HFFc6 (cell line): ENCODE data around the gene CD300A. TPM values are rescaled to one million over a fixed set of nuclear protein-coding genes. Genes with fewer than 3 reads are reported as not detected.

Experiments
- DNase-seq: peaks from one replicate; pipeline ENCODE4 v3.0.0-alpha.2; 2018
- H3K27ac Mint-ChIP-seq: 2 replicates; pipeline ENCODE4 v1.8.0; 2020; ENCODE audit warnings: mild to moderate bottlenecking, mixed read lengths
- H3K27me3 Mint-ChIP-seq: 2 replicates; pipeline ENCODE4 v1.8.0; 2021; ENCODE audit warnings: mild to moderate bottlenecking, moderate library complexity, mixed read lengths; ENCODE audit not compliant: insufficient read depth
- H3K36me3 Mint-ChIP-seq: 2 replicates; pipeline ENCODE4 v1.8.0; 2021; ENCODE audit warnings: low read depth, mixed read lengths
- H3K4me1 Mint-ChIP-seq: 2 replicates; pipeline ENCODE4 v1.8.0; 2020; ENCODE audit warnings: low read depth, mixed read lengths
- H3K4me3 Mint-ChIP-seq: 2 replicates; pipeline ENCODE4 v1.8.0; 2020; ENCODE audit warnings: mild to moderate bottlenecking, moderate library complexity, mixed read lengths
- H3K9me3 Mint-ChIP-seq: 2 replicates; pipeline ENCODE4 v1.8.0; 2020; ENCODE audit warnings: mild to moderate bottlenecking, mixed read lengths
- CTCF ChIP-seq: fragments of 200-600 bp; sonication (generic); IDR thresholded peaks from 2 replicates; pipeline ENCODE4 v1.5.0; 2021; ENCODE audit warnings: antibody characterized with exemption, mild to moderate bottlenecking
- total RNA-seq, 6 experiments: library from RNA; stranded (reverse); fragmentation: NEBNext Ultra II Directional; extraction: Animal tissue kit (Norgen Biotek cat#: 25700); gene quantifications; 2 replicates in 1 of 6; 3 replicates in 5 of 6; pipeline ENCODE4 v1.2.3, GENCODE V29; 2021

The CD300A gene
- total RNA-seq, 6 experiments from 2014 or later, result not detected

DNA sequence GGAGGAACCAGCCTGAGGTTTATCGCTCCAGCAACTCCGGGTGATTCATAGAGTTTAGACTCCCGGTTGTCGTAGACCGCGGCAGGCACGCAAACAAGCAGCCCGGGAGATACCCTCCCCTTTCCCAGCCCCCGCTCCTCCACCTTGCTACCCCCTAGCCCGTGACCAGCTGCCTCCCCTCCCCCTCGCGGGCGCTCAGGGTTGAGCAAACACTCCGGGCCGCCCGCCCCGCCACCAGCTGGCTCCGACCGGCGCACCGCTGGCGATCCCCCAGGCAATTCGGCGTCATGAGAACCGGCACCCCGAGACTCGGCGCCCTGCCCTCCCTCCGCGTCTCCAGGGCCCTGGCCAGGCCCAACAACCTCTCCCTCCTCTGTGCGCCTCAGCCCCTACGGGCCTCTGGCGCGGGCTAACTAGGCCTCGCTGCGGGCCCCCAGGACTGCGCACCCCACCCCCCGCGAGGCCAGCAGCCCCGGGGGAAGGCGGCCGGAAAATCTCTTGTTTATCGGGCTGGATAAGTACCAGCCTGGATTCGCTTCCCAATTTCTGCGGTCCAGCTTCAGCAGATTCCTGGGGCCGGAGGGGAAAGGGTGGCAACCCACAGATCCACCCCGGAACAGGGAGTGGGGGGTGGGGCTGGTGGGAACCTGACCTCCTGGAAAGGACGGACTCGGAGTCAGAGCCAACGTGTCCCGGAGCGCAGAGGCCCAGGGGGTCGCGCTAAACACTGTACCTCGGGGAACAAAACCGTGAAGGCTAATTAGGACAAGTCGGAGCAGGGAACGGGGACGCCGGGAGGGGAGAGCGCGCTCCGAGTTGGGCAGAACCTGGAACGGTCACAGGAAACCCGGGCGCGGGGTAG, 35.5 kb upstream of the CD300A start:
- H3K4me3 Mint-ChIP-seq, result no peak overlapping the region
- DNase-seq, result no peak
- TF ChIP-seq CTCF, result no peak
- peaks cover 7% of the 10 kb centered on the region; the same call in 1 of the 2 replicates for H3K36me3 Mint-ChIP-seq
- H3K27me3 Mint-ChIP-seq, result peaks cover 10% of the 10 kb centered on the region
- H3K4me1 Mint-ChIP-seq, result no peaks in the 10 kb centered on the region
- peaks cover 43% of the 10 kb centered on the region for H3K9me3 Mint-ChIP-seq
- no peak overlapping the region for H3K27ac Mint-ChIP-seq

DNA sequence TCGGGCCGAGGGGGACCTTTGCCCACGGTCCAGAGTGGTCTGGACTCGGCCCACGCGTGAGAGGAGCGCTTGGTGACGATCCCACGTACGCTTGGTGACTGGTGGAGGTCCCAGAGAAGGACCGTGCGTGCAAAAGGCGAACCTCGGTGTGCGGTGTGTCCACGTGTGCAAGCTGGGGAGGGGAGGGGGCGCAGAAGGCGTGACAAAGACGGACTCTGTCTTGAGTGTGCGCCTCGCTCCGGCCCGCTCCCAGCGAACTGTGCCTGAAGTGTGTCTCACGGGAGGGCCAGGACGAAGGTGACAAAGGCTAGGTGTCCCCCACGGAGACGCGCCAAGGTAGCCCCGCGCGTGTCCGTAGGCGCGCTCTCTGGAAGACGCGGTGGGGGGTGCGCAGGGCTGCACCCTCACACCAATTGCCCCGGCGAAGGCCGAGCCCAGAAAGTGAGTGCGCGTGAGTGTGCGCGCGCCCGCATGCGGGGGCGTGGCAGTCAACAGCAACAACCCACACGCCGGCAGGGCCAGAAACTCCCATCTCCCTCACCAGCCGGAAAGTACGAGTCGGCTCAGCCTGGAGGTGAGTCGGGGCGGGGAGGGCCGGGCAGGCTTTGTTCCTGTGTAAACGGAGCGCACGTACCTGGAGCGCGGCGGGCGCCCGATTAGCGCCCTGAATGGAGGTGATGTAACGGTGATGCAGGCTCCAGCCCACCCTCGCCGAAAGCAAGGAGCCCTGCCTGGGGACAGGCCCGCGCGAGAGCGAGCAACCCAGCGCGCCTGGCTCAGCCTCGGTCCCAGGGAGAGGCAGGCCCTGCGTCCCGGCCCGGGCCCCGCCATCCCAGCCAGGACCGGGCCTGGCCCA, 34.6 kb upstream of the CD300A start, which contains the start of gene GPRC5C:
Gene GPRC5C (plus strand): TSS at position 521 of the 856 bp plus-strand sequence. CDS start 7,689 bp downstream, outside the sequence.
- no peak for DNase-seq
- H3K4me3 Mint-ChIP-seq, result no peak within 1 kb of the TSS
- no peak within 1 kb of the TSS for H3K27ac Mint-ChIP-seq
- peaks cover 6% of the 10 kb centered on the region for H3K27me3 Mint-ChIP-seq
- no peaks in the 10 kb centered on the region for H3K4me1 Mint-ChIP-seq
- no peak for TF ChIP-seq CTCF
- peaks cover 43% of the 10 kb centered on the region for H3K9me3 Mint-ChIP-seq
- H3K36me3 Mint-ChIP-seq, result peaks cover under 1% of the 10 kb centered on the region; the same call in 1 of the 2 replicates

- DNase-seq, result no peak
- no peak for TF ChIP-seq CTCF
- Mint-ChIP-seq H3K27me3 (peaks cover 6% of the 10 kb centered on the region), H3K4me1 (no peaks in the 10 kb centered on the region), H3K9me3 (peaks cover 48% of the 10 kb centered on the region), H3K4me3 (no peak overlapping the region), H3K36me3 (no peaks in the 10 kb centered on the region), H3K27ac (no peak overlapping the region)
Observed at GRCh38 chr17:74432424-74432690, 34.1 kb upstream of the CD300A start.

- no peak overlapping the region for H3K4me3 Mint-ChIP-seq
- no peak for DNase-seq
- H3K9me3 Mint-ChIP-seq, result peaks cover 53% of the 10 kb centered on the region
- no peaks in the 10 kb centered on the region for H3K36me3 Mint-ChIP-seq
- H3K27ac Mint-ChIP-seq, result no peak overlapping the region
- peaks cover 6% of the 10 kb centered on the region for H3K27me3 Mint-ChIP-seq
- TF ChIP-seq CTCF, result no peak
- no peaks in the 10 kb centered on the region for H3K4me1 Mint-ChIP-seq
Observed at GRCh38 chr17:74432766-74433391, 33.6 kb upstream of the CD300A start.

- H3K27ac Mint-ChIP-seq, result no peak overlapping the region
- H3K4me1 Mint-ChIP-seq, result no peaks in the 10 kb centered on the region
- no peak for TF ChIP-seq CTCF
Observed at GRCh38 chr17:74433421-74434121, 32.9 kb upstream of the CD300A start.

More at GRCh38 chr17:74433421-74434121, 32.9 kb upstream of the CD300A start:
- no peaks in the 10 kb centered on the region for H3K36me3 Mint-ChIP-seq
- DNase-seq, result no peak
- peaks cover 6% of the 10 kb centered on the region for H3K27me3 Mint-ChIP-seq
- no peak overlapping the region for H3K4me3 Mint-ChIP-seq
- peaks cover 51% of the 10 kb centered on the region for H3K9me3 Mint-ChIP-seq
